HG03139 (cell line): ENCODE data around the gene ERC1.
"Not testable (repeated sequence)": the region's sequence is repeated elsewhere in the genome, so short reads cannot be mapped to it uniquely, and the experiment has no call there.

Source experiments
- ATAC-seq: cut with Tn5 transposase; IDR thresholded peaks from one replicate; pipeline ENCODE4 v1.9.1; 2021; ENCODE audit not compliant: unreplicated experiment

The ERC1 gene

DNA sequence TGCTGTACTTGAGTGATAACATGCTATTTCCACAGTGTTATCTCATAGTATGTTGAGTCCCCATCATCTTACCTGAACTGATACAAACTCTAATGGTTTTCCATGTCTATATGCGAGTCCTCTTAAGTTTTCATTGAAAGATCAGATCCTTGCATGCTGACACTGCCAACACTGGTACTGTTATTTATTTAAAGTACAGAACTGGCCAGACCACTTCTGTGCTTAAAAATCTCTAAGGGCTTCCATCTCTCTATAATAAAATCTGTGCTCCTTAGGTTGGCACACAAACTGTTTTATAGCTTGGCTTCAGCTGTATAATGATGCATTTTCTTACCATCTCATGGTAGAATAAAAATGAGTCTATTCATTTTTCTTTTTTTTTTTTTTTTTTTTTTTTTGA, 188.1 kb downstream of the ERC1 start:
- ATAC-seq: no peak

- no peak for ATAC-seq
Observed at GRCh38 chr12:1182069-1182468, 191.0 kb downstream of the ERC1 start.

DNA sequence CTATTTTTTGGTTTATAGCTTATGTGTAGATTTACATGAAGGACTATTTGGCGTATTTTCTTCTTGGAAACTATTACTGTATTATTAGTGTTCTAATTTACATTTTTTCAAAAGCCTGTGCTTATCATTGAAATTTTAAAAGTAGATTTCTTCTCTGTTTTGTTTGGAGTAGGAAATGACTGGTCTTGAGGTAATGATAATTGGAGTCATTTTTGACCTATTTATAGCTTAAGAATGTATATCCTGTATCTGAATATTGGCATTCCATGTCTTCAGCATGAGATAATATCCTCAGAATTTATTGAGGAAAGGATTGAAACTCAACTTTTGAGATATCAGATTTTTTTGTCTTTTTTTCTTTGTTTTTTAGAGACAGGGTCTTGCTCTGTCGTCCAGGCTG, 193.4 kb downstream of the ERC1 start:
- ATAC-seq: no peak

- no peak for ATAC-seq
Observed at GRCh38 chr12:1185460-1186182, 194.6 kb downstream of the ERC1 start.

DNA sequence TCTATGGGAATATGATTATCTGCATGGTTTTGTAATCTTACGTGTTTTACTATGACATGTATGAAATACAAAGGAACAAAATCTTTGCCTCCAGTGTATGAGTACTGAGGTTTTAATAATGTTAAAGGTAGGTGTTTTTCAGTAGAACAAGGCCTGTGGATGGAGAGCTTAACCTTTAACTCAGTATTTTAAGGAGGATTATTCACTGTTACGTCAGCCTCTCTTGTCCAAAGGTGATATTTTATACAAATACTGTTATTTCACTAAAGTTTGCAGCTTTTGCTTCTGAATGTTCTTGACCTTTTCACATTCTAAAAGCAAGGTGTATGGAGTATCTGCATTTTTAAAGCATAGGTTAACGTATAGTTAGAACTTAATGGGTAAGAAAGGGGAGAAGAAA, 195.3 kb downstream of the ERC1 start:
- ATAC-seq: no peak

DNA sequence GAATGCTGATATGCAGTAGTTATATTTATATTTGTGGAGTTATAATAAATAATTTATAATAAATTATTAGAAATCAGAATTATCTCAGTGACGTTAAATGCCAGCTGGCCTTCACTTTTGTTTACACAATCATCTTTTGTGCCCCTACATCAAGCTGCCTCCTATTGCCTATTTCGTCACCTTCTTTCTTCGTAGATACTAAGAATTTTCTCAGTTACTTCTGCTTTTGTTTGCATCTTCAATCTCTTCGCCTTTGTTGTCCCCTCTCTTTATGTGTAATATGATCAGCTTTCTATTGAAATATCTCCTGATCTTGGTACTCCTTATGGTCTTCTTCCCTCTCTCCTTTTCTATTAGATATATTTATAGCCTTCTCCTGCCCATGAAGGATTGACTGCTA, 197.0 kb downstream of the ERC1 start:
- no peak for ATAC-seq

DNA sequence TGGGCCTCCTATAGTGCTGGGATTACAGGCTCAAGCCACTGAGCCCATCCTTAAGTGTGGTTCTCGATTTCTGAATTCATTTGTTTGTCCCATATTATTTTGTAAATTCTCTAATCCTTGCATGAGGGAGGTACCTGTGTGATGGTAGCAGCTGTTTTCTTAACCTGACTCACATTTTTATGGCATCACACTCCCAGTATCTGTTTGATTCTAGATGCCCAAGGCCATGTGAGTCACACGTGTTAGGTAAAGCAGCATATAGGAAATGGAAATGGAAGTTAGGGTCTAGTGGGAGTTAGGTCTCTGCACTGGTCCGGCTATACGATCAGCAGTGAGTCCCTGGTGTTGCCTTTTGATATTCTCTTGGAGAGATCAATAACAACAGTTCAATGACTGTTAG, 198.1 kb downstream of the ERC1 start:
- no peak for ATAC-seq

GRCh38 chr12:1195513-1195912, 204.5 kb downstream of the ERC1 start:
- no peak for ATAC-seq

DNA sequence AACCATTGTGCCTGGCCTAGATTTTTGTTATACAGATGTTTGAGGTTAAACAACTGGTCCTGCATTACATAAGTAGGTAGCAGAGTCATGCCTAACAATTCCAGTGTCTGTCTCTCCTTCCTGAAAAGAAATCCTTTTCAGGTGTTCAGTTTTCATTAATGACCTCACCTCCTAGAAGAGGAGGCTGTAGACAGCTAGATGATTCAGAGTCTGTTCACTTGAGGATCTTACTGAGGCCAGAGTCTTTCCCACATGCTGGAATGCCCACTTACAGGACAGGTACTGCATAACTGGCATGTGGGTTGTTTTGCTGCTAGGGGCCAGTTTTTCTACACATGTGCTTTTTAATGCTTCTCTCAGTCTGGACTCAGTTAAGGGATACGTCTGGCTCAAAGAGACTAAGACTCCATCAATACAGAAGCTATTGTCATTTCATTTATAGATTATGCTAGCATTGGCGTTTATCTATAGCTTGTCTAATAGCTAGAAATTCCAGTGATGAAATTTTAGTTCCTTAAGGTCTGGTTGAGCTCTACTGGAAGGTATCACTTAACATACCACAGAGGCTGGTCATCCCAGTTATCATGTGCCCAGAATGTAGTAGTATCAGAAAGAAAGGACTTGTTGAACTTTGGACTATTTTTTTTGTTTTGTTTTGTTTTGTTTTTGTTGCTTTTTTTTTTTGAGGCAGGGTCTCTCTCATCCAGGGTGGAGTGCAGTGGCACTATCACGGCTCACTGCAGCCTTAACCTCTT, 206.4 kb downstream of the ERC1 start:
- ATAC-seq: no peak

GRCh38 chr12:1198854-1199253, 207.8 kb downstream of the ERC1 start:
- not testable (repeated sequence) for ATAC-seq

DNA sequence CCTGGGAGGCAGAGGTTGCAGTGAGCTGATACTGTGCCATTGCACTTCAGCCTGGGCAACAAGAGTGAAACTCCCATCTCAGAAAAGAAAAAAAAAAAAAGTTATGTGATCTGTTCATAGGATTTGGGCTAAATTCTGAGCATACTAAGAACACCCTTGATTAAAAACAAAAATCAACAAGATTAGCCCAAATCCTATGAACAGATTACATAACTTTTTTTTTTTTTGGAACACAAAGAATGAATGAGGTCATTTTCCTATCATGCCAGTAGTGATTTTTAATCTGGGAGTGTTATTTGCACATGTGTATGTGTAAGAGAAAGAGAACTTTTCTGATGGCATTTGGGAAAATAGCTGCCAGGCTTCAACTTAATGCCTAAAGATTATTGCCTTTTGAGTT, 208.7 kb downstream of the ERC1 start:
- no peak for ATAC-seq

DNA sequence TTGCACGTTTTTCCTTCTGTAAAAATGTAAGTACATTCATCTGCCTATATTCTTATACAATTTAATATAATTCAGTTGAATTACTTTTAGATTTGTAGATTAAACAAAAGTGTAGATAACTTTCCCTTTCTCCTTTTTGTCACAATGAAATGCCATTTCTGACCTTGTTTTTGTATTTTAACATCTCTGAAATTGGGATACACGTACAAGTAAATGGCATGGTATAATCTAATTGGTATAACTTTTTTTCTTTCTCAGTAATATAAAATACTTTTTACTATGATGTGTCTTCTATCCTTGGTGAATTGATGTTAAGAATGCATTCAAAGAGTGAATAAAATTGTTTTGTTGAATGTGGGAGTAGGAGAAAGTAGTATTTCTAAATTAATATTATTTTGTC, 210.0 kb downstream of the ERC1 start:
- ATAC-seq: no peak

DNA sequence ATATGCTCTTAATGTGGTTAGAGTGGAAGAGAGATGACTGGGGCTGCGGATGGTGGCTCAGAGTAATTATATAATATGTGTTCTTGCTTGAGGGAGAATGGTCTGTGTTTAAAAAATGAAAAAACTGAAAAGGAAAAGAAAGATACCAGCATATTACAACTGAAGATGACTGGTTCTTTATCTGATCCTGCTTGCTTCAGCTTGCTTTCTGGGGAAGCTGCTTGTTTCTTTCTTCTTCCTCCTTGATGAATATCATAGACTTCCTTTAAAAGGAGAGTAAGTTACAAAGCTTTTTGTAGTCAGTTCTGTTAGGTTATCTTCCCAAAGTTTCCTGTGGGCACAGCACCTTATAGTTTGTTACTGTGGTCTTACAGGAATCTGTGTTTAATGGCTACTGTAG, 210.9 kb downstream of the ERC1 start:
- ATAC-seq: no peak

DNA sequence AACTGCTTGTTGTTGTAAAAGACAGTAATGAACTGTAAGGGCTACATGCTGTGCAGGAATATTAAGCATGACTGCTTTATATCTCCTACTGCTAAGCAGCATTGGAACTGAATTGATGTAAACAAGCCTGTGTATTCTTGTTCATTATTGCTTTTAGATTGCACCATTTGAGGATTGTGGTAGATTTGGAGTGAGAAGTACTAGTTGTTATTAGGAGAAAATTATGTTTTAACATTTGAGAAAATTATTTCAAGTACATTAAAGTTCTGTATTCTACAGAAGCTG, 212.7 kb downstream of the ERC1 start:
- ATAC-seq: no peak

DNA sequence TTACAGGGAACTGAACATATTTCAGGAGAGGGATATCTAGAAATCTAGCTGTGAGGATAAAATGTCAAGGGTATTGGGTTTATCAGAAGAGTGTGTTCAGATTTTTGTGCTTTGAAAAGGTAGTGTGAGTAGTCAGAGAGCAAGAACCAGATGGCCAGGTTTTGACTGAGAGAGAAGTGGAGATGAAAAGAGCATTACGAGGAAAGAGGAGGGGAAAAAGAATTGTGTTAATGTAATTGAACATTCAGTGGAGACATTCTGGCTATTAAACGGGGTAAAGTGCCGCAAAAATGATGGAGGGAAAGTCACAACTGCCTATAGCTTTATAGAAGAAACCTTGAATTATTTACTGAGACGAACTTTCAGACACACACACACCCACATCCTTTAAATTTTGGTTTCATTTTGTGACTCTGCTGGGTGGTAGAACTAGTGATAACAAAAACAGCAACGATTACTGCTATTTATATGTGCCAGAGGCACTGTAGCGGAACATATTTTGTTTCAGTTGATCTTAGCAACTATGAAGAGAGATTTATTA, 213.6 kb downstream of the ERC1 start:
- peak; percentile 85 for ATAC-seq

DNA sequence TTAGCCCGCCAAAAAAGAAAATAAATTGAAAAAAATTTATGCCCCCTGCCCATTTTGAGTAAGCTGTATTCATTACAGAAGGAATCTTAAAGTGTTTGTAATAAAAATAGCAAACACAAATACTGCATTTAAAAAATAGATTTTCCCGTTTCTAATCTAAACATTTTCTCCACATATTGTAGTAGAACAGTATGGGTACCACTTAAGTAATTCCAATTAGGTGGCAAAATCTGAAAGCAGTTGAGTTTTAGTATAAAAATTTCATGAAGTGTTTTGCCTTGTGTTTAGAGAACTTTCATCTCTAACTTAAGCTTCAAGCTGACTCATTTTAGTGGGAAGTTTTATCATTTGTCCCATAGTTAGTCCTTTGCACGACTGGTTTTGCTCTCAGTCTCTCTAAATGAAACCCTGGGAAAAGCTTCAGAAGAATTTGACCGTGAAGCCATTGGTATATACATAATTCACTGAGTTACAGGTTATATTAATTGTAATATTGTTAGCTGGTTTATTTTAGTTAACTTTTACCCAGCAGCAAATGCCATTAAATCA, 214.6 kb downstream of the ERC1 start:
- ATAC-seq: no peak

- ATAC-seq: no peak
Observed at GRCh38 chr12:1206118-1206734, 215.2 kb downstream of the ERC1 start.

- ATAC-seq: no peak
Observed at GRCh38 chr12:1207276-1207675, 216.3 kb downstream of the ERC1 start.

- not testable (repeated sequence) for ATAC-seq
Observed at GRCh38 chr12:1208719-1209118, 217.7 kb downstream of the ERC1 start.

DNA sequence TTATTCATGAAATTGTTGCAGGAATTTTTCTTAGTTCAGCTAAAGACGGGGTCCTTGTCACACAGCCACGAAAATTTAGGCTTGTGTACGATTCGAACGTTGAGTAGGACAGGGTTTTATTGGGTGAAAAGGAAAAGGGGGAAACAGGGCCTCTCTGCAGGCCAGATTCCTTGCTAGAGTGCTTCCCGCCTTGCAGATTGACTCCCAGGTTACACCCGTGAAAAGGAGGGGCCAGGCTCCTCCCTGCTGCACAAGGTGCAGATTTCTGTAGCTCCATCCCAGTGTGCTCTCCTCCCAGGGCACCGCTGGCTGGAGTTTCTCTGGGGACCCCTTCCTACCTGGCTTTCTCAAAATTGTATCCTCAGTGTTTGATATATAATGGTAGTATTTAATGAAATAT, 221.5 kb downstream of the ERC1 start:
- no peak for ATAC-seq

DNA sequence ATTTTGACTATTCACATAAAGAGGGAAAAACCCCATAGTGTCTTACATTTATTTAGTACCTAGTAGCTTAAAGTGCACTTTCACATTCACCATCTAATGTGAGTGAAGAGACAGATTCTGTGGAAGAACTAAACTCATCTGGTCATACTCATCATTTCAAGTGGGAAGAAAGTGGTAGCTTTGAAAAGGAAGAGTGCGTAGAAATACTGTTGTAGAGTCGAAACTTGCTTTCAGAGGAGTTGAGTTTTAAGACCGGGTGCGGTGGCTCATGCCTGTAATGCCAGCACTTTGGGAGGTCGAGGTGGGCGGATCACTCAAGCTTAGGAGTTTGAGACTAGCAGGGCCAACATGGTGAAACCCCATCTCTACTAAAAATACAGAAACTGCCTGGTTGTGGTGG, 222.2 kb downstream of the ERC1 start:
- no peak for ATAC-seq
